GM21423 (cell line): ENCODE data around the gene PIK3R1.
A peak's percentile ranks its signal among the peaks of the same experiment; 100 is the strongest.

Experiments used
- ATAC-seq: cut with Tn5 transposase; IDR thresholded peaks from one replicate; pipeline ENCODE4 v1.9.1; 2021; ENCODE audit warnings: mild to moderate bottlenecking, moderate library complexity; ENCODE audit not compliant: unreplicated experiment

PIK3R1 gene

GRCh38 chr5:68215208-68215897 lies at the start of gene PIK3R1:
Gene PIK3R1 (plus strand): TSS chr5:68215756. CDS start chr5:68226676, 10,920 bp downstream.
- peak; percentile 79 for ATAC-seq

- ATAC-seq, result no peak
Measured at GRCh38 chr5:68167195-68167651, 48.3 kb upstream of the PIK3R1 start.

- ATAC-seq, result no peak
Measured at GRCh38 chr5:68169903-68170302, 45.7 kb upstream of the PIK3R1 start.

- no peak for ATAC-seq
Measured at GRCh38 chr5:68170826-68171558, 44.6 kb upstream of the PIK3R1 start.

- ATAC-seq, result no peak
Measured at GRCh38 chr5:68172314-68172713, 43.2 kb upstream of the PIK3R1 start.

GRCh38 chr5:68173007-68173406 lies 42.5 kb upstream of the PIK3R1 start:
- no peak for ATAC-seq

GRCh38 chr5:68176253-68176652 lies 39.3 kb upstream of the PIK3R1 start:
- ATAC-seq, result no peak

- no peak for ATAC-seq
Measured at GRCh38 chr5:68176802-68177479, 38.6 kb upstream of the PIK3R1 start.

GRCh38 chr5:68177676-68178075 lies 37.9 kb upstream of the PIK3R1 start:
- no peak for ATAC-seq

GRCh38 chr5:68178579-68178978 lies 37.0 kb upstream of the PIK3R1 start:
- no peak for ATAC-seq

- ATAC-seq, result no peak
Measured at GRCh38 chr5:68180121-68181038, 35.2 kb upstream of the PIK3R1 start.

GRCh38 chr5:68181039-68181599 lies 34.4 kb upstream of the PIK3R1 start:
- no peak for ATAC-seq

GRCh38 chr5:68182094-68182493 lies 33.5 kb upstream of the PIK3R1 start:
- ATAC-seq, result no peak

- ATAC-seq, result no peak
Measured at GRCh38 chr5:68182534-68182933, 33.0 kb upstream of the PIK3R1 start.

GRCh38 chr5:68187268-68188055 lies 28.1 kb upstream of the PIK3R1 start:
- ATAC-seq, result no peak

- no peak for ATAC-seq
Measured at GRCh38 chr5:68189171-68189570, 26.4 kb upstream of the PIK3R1 start.

- ATAC-seq, result no peak
Measured at GRCh38 chr5:68189613-68190012, 25.9 kb upstream of the PIK3R1 start.

- ATAC-seq, result no peak
Measured at GRCh38 chr5:68190619-68191018, 24.9 kb upstream of the PIK3R1 start.

- ATAC-seq, result no peak
Measured at GRCh38 chr5:68191083-68191791, 24.3 kb upstream of the PIK3R1 start.
